OCI-LY7 (cell line): Measurements from ENCODE around the gene ALPL.

Experiments used
- EZH2phosphoT487 ChIP-seq: fragments of 200-600 bp; sonication (generic); IDR thresholded peaks from 2 replicates; pipeline ENCODE4 v1.6.1; 2018; ENCODE audit warnings: low read depth, borderline replicate concordance, mild to moderate bottlenecking, mixed run types, antibody characterized with exemption, low read length, moderate library complexity, mixed read lengths
- TF ChIP-seq, protein P1 (sequence below): fragments of 200-600 bp; sonication (generic); conservative IDR thresholded peaks from 2 replicates; pipeline ENCODE4 v1.5.1; 2014; ENCODE audit warnings: mild to moderate bottlenecking, antibody characterized with exemption, low read length, moderate library complexity, mixed read lengths

DNA sequence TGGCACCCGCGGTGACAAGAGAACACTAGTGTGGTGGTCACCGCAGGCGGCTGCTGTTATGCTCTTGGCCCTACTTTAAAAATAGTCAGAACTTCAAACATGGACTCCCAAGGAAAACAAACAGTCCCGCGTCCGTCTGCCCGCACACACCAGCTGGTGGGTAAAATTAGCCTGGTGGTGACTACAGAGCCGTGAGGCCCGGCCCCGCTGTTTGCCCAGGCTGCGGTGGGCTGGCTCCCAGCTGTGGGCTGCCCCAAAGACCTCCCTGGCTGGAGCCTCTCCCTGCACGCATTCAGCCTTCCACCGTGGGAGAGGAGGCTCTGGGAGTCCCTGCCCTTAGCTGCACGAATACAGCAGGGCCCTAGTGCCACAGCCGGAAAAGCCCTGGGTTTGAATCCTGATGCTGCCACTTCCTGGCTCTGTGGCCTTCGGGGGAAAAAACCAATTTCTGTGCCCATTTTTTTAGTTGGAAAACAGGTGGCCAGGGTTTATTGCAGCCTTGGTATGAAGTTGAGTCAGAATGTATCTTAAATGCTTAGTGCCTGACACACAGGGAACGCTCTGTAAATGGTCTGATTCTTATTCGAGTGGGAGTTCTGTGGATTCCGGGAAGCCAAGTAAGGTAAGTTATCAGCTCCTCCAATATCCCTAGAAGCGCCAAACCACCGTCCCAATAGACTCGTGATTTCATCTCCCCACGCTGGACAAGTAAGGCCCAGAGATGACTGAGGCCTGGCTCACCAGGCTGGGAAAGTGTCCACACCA lies 58.2 kb downstream of the ALPL start:
- TF ChIP-seq, protein P1, sequence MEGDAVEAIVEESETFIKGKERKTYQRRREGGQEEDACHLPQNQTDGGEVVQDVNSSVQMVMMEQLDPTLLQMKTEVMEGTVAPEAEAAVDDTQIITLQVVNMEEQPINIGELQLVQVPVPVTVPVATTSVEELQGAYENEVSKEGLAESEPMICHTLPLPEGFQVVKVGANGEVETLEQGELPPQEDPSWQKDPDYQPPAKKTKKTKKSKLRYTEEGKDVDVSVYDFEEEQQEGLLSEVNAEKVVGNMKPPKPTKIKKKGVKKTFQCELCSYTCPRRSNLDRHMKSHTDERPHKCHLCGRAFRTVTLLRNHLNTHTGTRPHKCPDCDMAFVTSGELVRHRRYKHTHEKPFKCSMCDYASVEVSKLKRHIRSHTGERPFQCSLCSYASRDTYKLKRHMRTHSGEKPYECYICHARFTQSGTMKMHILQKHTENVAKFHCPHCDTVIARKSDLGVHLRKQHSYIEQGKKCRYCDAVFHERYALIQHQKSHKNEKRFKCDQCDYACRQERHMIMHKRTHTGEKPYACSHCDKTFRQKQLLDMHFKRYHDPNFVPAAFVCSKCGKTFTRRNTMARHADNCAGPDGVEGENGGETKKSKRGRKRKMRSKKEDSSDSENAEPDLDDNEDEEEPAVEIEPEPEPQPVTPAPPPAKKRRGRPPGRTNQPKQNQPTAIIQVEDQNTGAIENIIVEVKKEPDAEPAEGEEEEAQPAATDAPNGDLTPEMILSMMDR = no peak
- TF ChIP-seq EZH2phosphoT487 = no peak
